HCT116 (cell line): ENCODE measurements around the gene SCYGR4. TPM values are rescaled to one million over a fixed set of nuclear protein-coding genes. Genes with fewer than 3 reads are reported as not detected.

Source experiments
- ATAC-seq: fragments of 200-7000 bp; cut with Tn5 transposase; 2 replicates; pipeline ENCODE4 v1.9.1; 2020; ENCODE audit warnings: mild to moderate bottlenecking, moderate library complexity
- BruUV-seq: library from RNA; stranded (reverse); fragments of 400-500 nt; replicated peaks from 2 replicates; lab custom pipeline; 2021; lab: Mats Ljungman, UMichigan
- CTCF ChIA-PET: fragments of 300-600 bp; sonication (Branson Sonifier 250); formaldehyde crosslinking; loops from one replicate; lab custom pipeline; 2021; ENCODE audit warnings: antibody characterized with exemption; lab: Charles Lee
- POLR2A ChIA-PET: fragments of 300-600, 350-600 bp; sonication (Branson Sonifier 250); formaldehyde crosslinking; loops from one replicate; lab custom pipeline; 2021; ENCODE audit warnings: antibody characterized with exemption; lab: Charles Lee
- RAD21 ChIA-PET, 2 experiments: fragments of 300-600 bp; sonication (Branson Sonifier 250); formaldehyde crosslinking; loops; one replicate each; lab custom pipeline; 2023; ENCODE audit warnings: low total read pairs in 2 of 2; ENCODE audit not compliant: uncharacterized antibody in 2 of 2, unreplicated experiment in 2 of 2, low non-redundant PET in 1 of 2; lab: Charles Lee
- DNase-seq: peaks from one replicate; pipeline ENCODE4 v3.0.0-alpha.2; 2010; ENCODE audit warnings: low read depth, low spot score
- H2AFZ ChIP-seq: fragments of 200-600 bp; shearing (Covaris generic), sonication (generic); 2 replicates; pipeline ENCODE4 v1.6.1; 2017; ENCODE audit warnings: low read depth, mixed run types, mixed read lengths, antibody characterized with exemption, low read length; ENCODE audit not compliant: poor library complexity, severe bottlenecking
- H3K27ac ChIP-seq: 2 replicates; pipeline ENCODE4 v1.5.1; 2012; ENCODE audit warnings: low read depth, low read length
- H3K27me3 ChIP-seq: fragments of 200-600 bp; sonication (generic); 2 replicates; pipeline ENCODE4 v1.6.1; 2016; ENCODE audit warnings: mixed run types, low read length, mixed read lengths; ENCODE audit not compliant: insufficient read depth
- H3K36me3 ChIP-seq, 2 experiments: fragments of 200-500 bp in 1 of 2; fragments of 200-600 bp in 1 of 2; sonication (Bioruptor generic) in 1 of 2; sonication (generic) in 1 of 2; 2 replicates each; pipeline versions ENCODE4 v1.5.1 to v1.6.1; 2014 to 2016; ENCODE audit warnings: low read length in 2 of 2, inconsistent platforms in 1 of 2, mixed read lengths in 1 of 2, mixed run types in 1 of 2; ENCODE audit not compliant: insufficient read depth in 2 of 2, control insufficient read depth in 1 of 2
- H3K4me1 ChIP-seq, 2 experiments: fragments of 200-600 bp in 1 of 2; sonication (generic) in 1 of 2; 2 replicates each; pipeline versions ENCODE4 v1.5.1 to v1.6.1; 2012 to 2017; ENCODE audit warnings: low read length in 2 of 2, inconsistent platforms in 1 of 2, mild to moderate bottlenecking in 1 of 2, mixed read lengths in 1 of 2, mixed run types in 1 of 2, moderate library complexity in 1 of 2; ENCODE audit not compliant: insufficient read depth in 2 of 2, control insufficient read depth in 1 of 2
- H3K4me2 ChIP-seq: fragments of 200-600 bp; sonication (generic); 2 replicates; pipeline ENCODE4 v1.6.1; 2017; ENCODE audit warnings: mixed run types, low read length, mixed read lengths
- H3K4me3 ChIP-seq, 2 experiments: fragments of 200-600 bp in 1 of 2; sonication (generic) in 1 of 2; replicated peaks in 1 of 2; 2 replicates each; pipeline ENCODE4 v1.5.1; 2011 to 2016; ENCODE audit warnings: low read length in 2 of 2, control low read depth in 1 of 2, low read depth in 1 of 2, mild to moderate bottlenecking in 1 of 2, mixed read lengths in 1 of 2, mixed run types in 1 of 2
- H3K79me2 ChIP-seq: fragments of 200-600 bp; sonication (generic); 2 replicates; pipeline ENCODE4 v1.6.1; 2017; ENCODE audit warnings: mild to moderate bottlenecking, mixed run types, low read length, moderate library complexity, mixed read lengths; ENCODE audit not compliant: insufficient read depth
- H3K9ac ChIP-seq: fragments of 200-600 bp; sonication (generic); 2 replicates; pipeline ENCODE4 v1.6.1; 2016; ENCODE audit warnings: low read length, mixed read lengths
- H3K9me2 ChIP-seq: fragments of 200-600 bp; sonication (generic), shearing (Covaris generic); 2 replicates; pipeline ENCODE4 v1.6.1; 2017; ENCODE audit warnings: mixed run types, mild to moderate bottlenecking, moderate library complexity; ENCODE audit not compliant: insufficient read depth
- H3K9me3 ChIP-seq, 2 experiments: fragments of 200-500 bp in 1 of 2; fragments of 200-600 bp in 1 of 2; sonication (Bioruptor generic) in 1 of 2; sonication (generic) in 1 of 2; 2 replicates each; pipeline ENCODE4 v1.6.1; 2014 to 2017; ENCODE audit warnings: low read length in 2 of 2, mixed read lengths in 2 of 2, inconsistent platforms in 1 of 2, low read depth in 1 of 2, mild to moderate bottlenecking in 1 of 2, mixed run types in 1 of 2, moderate library complexity in 1 of 2; ENCODE audit not compliant: control insufficient read depth in 1 of 2, insufficient read depth in 1 of 2
- H4K20me1 ChIP-seq: fragments of 200-600 bp; sonication (generic), shearing (Covaris generic); 2 replicates; pipeline ENCODE4 v1.6.1; 2017; ENCODE audit warnings: mixed run types, mild to moderate bottlenecking, moderate library complexity; ENCODE audit not compliant: insufficient read depth
- ATF3 ChIP-seq: IDR thresholded peaks from 2 replicates; pipeline ENCODE4 v1.6.1; 2012
- ELF1 ChIP-seq: IDR thresholded peaks from 2 replicates; pipeline ENCODE4 v1.6.1; 2012; ENCODE audit warnings: low read depth, borderline replicate concordance
- EZH2 ChIP-seq: fragments of 200-600 bp; sonication (generic); IDR thresholded peaks from 2 replicates; pipeline ENCODE4 v1.6.1; 2017; ENCODE audit warnings: antibody characterized with exemption, mixed run types
- EZH2phosphoT487 ChIP-seq: fragments of 200-600 bp; IDR thresholded peaks from 2 replicates; pipeline ENCODE4 v1.6.1; 2018; ENCODE audit warnings: antibody characterized with exemption, borderline replicate concordance
- FOSL1 ChIP-seq: IDR thresholded peaks from 2 replicates; pipeline ENCODE4 v1.6.1; 2012; ENCODE audit warnings: low read depth
- JUND ChIP-seq: IDR thresholded peaks from 2 replicates; pipeline ENCODE4 v1.6.1; 2012
- MAX ChIP-seq: IDR thresholded peaks from 2 replicates; pipeline ENCODE4 v1.6.1; 2012
- POLR2A ChIP-seq: IDR thresholded peaks from 2 replicates; pipeline ENCODE4 v1.7.0; 2011; ENCODE audit warnings: borderline replicate concordance; ENCODE audit not compliant: insufficient read depth, insufficient read length; ENCODE audit errors: extremely low read depth
- POLR2AphosphoS5 ChIP-seq: IDR thresholded peaks from 2 replicates; pipeline ENCODE4 v1.6.1; 2011; ENCODE audit warnings: mild to moderate bottlenecking, low read depth, low read length, moderate library complexity
- RAD21 ChIP-seq: IDR thresholded peaks from 2 replicates; pipeline ENCODE4 v1.6.1; 2012; ENCODE audit warnings: low read depth, mild to moderate bottlenecking
- SIN3A ChIP-seq: IDR thresholded peaks from 2 replicates; pipeline ENCODE4 v1.6.1; 2012; ENCODE audit warnings: low read depth
- SP1 ChIP-seq: IDR thresholded peaks from 2 replicates; pipeline ENCODE4 v1.6.1; 2012; ENCODE audit warnings: low read depth
- TCF7L2 ChIP-seq: IDR thresholded peaks from 2 replicates; pipeline ENCODE4 v1.7.0; 2011; ENCODE audit warnings: borderline replicate concordance, inconsistent platforms; ENCODE audit not compliant: insufficient read depth, insufficient read length; ENCODE audit errors: extremely low read depth
- YY1 ChIP-seq: IDR thresholded peaks from 2 replicates; pipeline ENCODE4 v1.6.1; 2011; ENCODE audit warnings: low read length, low read depth, moderate library complexity, mild to moderate bottlenecking; ENCODE audit not compliant: insufficient replicate concordance; ENCODE audit errors: extremely low read depth
- ZBTB33 ChIP-seq: IDR thresholded peaks from 2 replicates; pipeline ENCODE4 v1.6.1; 2011; ENCODE audit warnings: mild to moderate bottlenecking, low read length, moderate library complexity; ENCODE audit not compliant: insufficient replicate concordance; ENCODE audit errors: extremely low read depth
- ZFX ChIP-seq: fragments of 450-650 bp; IDR thresholded peaks from 2 replicates; pipeline ENCODE4 v1.6.1; 2017
- ZNF274 ChIP-seq: fragments of 200-500 bp; sonication (Bioruptor generic); IDR thresholded peaks from 2 replicates; pipeline ENCODE4 v1.6.1; 2014; ENCODE audit warnings: mild to moderate bottlenecking, low read depth, low read length, inconsistent platforms
- intact Hi-C: fragments of 100-400 bp; cut with micrococcal nuclease; formaldehyde crosslinking; loops from 2 replicates; pipeline ENCODE4 v1.10.0; 2022
- total RNA-seq: library from RNA; stranded (reverse); gene quantifications from one replicate; pipeline ENCODE4 v1.2.1, GENCODE V29; 2021; ENCODE audit not compliant: unreplicated experiment
- TF ChIP-seq, protein P1 (sequence below): IDR thresholded peaks from 2 replicates; pipeline ENCODE4 v1.6.1; 2012; ENCODE audit warnings: low read depth

Gene SCYGR4
- total RNA-seq, 1 experiment from 2014 or later: not detected

GRCh38 chr2:227576812-227577211 lies 40.5 kb upstream of the SCYGR4 start:
- no TSS peak for BruUV-seq
- no peaks in the 10 kb centered on the region for H3K79me2 ChIP-seq
- TF ChIP-seq FOSL1 (no peak), POLR2A (no peak), SP1 (no peak), JUND (no peak), TCF7L2 (no peak), ZBTB33 (no peak), SIN3A (no peak), EZH2phosphoT487 (no peak), POLR2AphosphoS5 (no peak), ELF1 (no peak), EZH2 (no peak), ZNF274 (no peak), RAD21 (no peak), ZFX (no peak), YY1 (no peak), MAX (no peak), ATF3 (no peak)
- TF ChIP-seq, protein P1, sequence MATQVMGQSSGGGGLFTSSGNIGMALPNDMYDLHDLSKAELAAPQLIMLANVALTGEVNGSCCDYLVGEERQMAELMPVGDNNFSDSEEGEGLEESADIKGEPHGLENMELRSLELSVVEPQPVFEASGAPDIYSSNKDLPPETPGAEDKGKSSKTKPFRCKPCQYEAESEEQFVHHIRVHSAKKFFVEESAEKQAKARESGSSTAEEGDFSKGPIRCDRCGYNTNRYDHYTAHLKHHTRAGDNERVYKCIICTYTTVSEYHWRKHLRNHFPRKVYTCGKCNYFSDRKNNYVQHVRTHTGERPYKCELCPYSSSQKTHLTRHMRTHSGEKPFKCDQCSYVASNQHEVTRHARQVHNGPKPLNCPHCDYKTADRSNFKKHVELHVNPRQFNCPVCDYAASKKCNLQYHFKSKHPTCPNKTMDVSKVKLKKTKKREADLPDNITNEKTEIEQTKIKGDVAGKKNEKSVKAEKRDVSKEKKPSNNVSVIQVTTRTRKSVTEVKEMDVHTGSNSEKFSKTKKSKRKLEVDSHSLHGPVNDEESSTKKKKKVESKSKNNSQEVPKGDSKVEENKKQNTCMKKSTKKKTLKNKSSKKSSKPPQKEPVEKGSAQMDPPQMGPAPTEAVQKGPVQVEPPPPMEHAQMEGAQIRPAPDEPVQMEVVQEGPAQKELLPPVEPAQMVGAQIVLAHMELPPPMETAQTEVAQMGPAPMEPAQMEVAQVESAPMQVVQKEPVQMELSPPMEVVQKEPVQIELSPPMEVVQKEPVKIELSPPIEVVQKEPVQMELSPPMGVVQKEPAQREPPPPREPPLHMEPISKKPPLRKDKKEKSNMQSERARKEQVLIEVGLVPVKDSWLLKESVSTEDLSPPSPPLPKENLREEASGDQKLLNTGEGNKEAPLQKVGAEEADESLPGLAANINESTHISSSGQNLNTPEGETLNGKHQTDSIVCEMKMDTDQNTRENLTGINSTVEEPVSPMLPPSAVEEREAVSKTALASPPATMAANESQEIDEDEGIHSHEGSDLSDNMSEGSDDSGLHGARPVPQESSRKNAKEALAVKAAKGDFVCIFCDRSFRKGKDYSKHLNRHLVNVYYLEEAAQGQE: no peak
- RAD21 ChIA-PET: no interaction called here
- H3K9me3 ChIP-seq: no peaks in the 10 kb centered on the region
- H3K4me3 ChIP-seq: no peak overlapping the region
- H3K4me1 ChIP-seq: no peaks in the 10 kb centered on the region
- H3K27ac ChIP-seq: no peak overlapping the region
- intact Hi-C loops: no loop called here
- POLR2A ChIA-PET: no interaction called here
- H4K20me1 ChIP-seq: no peaks in the 10 kb centered on the region
- H3K27me3 ChIP-seq: no peaks in the 10 kb centered on the region
- no peak for ATAC-seq
- no peak overlapping the region for H3K4me2 ChIP-seq
- H3K9ac ChIP-seq: no peak overlapping the region
- no peak overlapping the region for H2AFZ ChIP-seq
- no peaks in the 10 kb centered on the region for H3K36me3 ChIP-seq
- no peak for DNase-seq
- CTCF ChIA-PET: no interaction called here
- no peaks in the 10 kb centered on the region for H3K9me2 ChIP-seq
